GM12878 (cell line): ENCODE measurements around the gene TSHZ1. TPM values are rescaled to one million over a fixed set of nuclear protein-coding genes. Genes with fewer than 3 reads are reported as not detected.

Experiments
- ATAC-seq: fragments of 200-7000 bp; cut with Tn5 transposase; 3 replicates; pipeline ENCODE4 v1.9.1; 2020; ENCODE audit warnings: mild to moderate bottlenecking, moderate library complexity
- BruUV-seq: library from RNA; stranded (reverse); fragments of 400-500 nt; replicated peaks from 2 replicates; lab custom pipeline; 2021; lab: Mats Ljungman, UMichigan
- CTCF ChIA-PET: fragments of 300-600 bp; sonication (Branson Sonifier 250); formaldehyde crosslinking; extraction: SDS; loops from one replicate; lab custom pipeline; 2021; ENCODE audit warnings: inconsistent platforms; lab: Yijun Ruan, JAX
- POLR2A ChIA-PET: fragments of 350-600 bp; formaldehyde crosslinking; extraction: SDS; loops from one replicate; lab custom pipeline; 2021; ENCODE audit warnings: inconsistent platforms; lab: Charles Lee
- RAD21 ChIA-PET: fragments of 300-600 bp; sonication (Branson Sonifier 250); formaldehyde crosslinking; loops from one replicate; lab custom pipeline; 2023; ENCODE audit warnings: antibody characterized with exemption; ENCODE audit not compliant: unreplicated experiment; lab: Charles Lee
- SMC1A ChIA-PET: fragments of 300-600 bp; sonication (Branson Sonifier 250); formaldehyde crosslinking; loops from one replicate; lab custom pipeline; 2023; ENCODE audit not compliant: unreplicated experiment, uncharacterized antibody; lab: Charles Lee
- DNase-seq: peaks from one replicate; pipeline ENCODE4 v3.0.0-alpha.2; 2011; ENCODE audit warnings: low read depth, low spot score
- FAIRE-seq: peaks from 3 replicates; lab custom pipeline; 2011; peaks lifted over from hg19 to GRCh38; lab: Jason Lieb, UNC
- H2AFZ ChIP-seq: 2 replicates; pipeline ENCODE4 v1.6.0; 2011; ENCODE audit warnings: low read depth, low read length, control low read depth; ENCODE audit not compliant: control insufficient read depth
- H3K27ac ChIP-seq: 2 replicates; pipeline ENCODE4 v1.5.1; 2011; ENCODE audit warnings: control low read depth; ENCODE audit not compliant: control insufficient read depth, insufficient read depth
- H3K27me3 ChIP-seq, 2 experiments: replicated peaks in 1 of 2; 2 replicates each; pipeline versions ENCODE4 v1.6.0 to v1.6.1; 2011; ENCODE audit warnings: low read length in 1 of 2; ENCODE audit not compliant: control insufficient read depth in 2 of 2, insufficient read depth in 2 of 2
- H3K36me3 ChIP-seq, 2 experiments: 2 replicates each; pipeline ENCODE4 v1.5.1; 2011; ENCODE audit warnings: low read length in 1 of 2; ENCODE audit not compliant: control insufficient read depth in 2 of 2, insufficient read depth in 2 of 2
- H3K4me1 ChIP-seq: 2 replicates; pipeline ENCODE4 v1.6.1; 2011; ENCODE audit warnings: mild to moderate bottlenecking, low read length, moderate library complexity, mixed read lengths; ENCODE audit not compliant: control insufficient read depth, insufficient read depth
- H3K4me2 ChIP-seq: 2 replicates; pipeline ENCODE4 v1.6.0; 2011; ENCODE audit warnings: control low read depth; ENCODE audit not compliant: control insufficient read depth, insufficient read depth
- H3K4me3 ChIP-seq: fragments of 200-600 bp; sonication (generic); 2 replicates; pipeline ENCODE4 v1.5.1; 2016
- H3K79me2 ChIP-seq: 2 replicates; pipeline ENCODE4 v1.6.0; 2011; ENCODE audit warnings: low read length; ENCODE audit not compliant: control insufficient read depth, insufficient read depth
- H3K9ac ChIP-seq: 2 replicates; pipeline ENCODE4 v1.8.0; 2011; ENCODE audit warnings: low read length, control low read depth, mixed read lengths; ENCODE audit not compliant: control insufficient read depth, insufficient read depth
- H3K9me3 ChIP-seq: replicated peaks from 3 replicates; pipeline ENCODE4 v1.5.1; 2011; ENCODE audit warnings: mild to moderate bottlenecking, low read length; ENCODE audit not compliant: control insufficient read depth, insufficient read depth
- H4K20me1 ChIP-seq: 2 replicates; pipeline ENCODE4 v1.6.0; 2011; ENCODE audit not compliant: control insufficient read depth, insufficient read depth
- FOS ChIP-seq: IDR thresholded peaks from 3 replicates; pipeline ENCODE4 v1.6.1; 2011; ENCODE audit warnings: borderline replicate concordance; ENCODE audit not compliant: insufficient read length; ENCODE audit errors: extremely low read depth
- GABPA ChIP-seq: IDR thresholded peaks from 2 replicates; pipeline ENCODE4 v1.6.1; 2014; ENCODE audit warnings: antibody characterized with exemption, low read depth, mild to moderate bottlenecking, inconsistent platforms
- KDM1A ChIP-seq: fragments of 200-600 bp; sonication (generic); IDR thresholded peaks from 2 replicates; pipeline ENCODE4 v1.6.1; 2016; ENCODE audit warnings: borderline replicate concordance
- MTA3 ChIP-seq: IDR thresholded peaks from 2 replicates; pipeline ENCODE4 v1.6.1; 2012; ENCODE audit warnings: low read length, inconsistent platforms, borderline replicate concordance
- NRF1 ChIP-seq: conservative IDR thresholded peaks from 2 replicates; pipeline ENCODE4 v1.6.1; 2011; ENCODE audit warnings: mild to moderate bottlenecking, low read depth, low read length, improper control_type of control experiment
- PBX3 ChIP-seq: IDR thresholded peaks from 2 replicates; pipeline ENCODE4 v1.6.1; 2011; ENCODE audit warnings: mild to moderate bottlenecking, low read depth, low read length, moderate library complexity; ENCODE audit not compliant: insufficient replicate concordance
- PKNOX1 ChIP-seq: fragments of 450-650 bp; IDR thresholded peaks from 2 replicates; pipeline ENCODE4 v1.6.1; 2016; ENCODE audit warnings: mild to moderate bottlenecking
- POLR2AphosphoS5 ChIP-seq: IDR thresholded peaks from 2 replicates; pipeline ENCODE4 v1.6.1; 2011; ENCODE audit warnings: mild to moderate bottlenecking, low read length, inconsistent platforms
- SMAD5 ChIP-seq: IDR thresholded peaks from 2 replicates; pipeline ENCODE4 v1.6.1; 2016; ENCODE audit warnings: antibody characterized with exemption, low read depth
- TCF3 ChIP-seq: IDR thresholded peaks from 2 replicates; pipeline ENCODE4 v1.6.1; 2012; ENCODE audit warnings: low read depth, mild to moderate bottlenecking, low read length, borderline replicate concordance; ENCODE audit not compliant: insufficient read depth
- ZBTB11 ChIP-seq: fragments of 450-650 bp; formaldehyde crosslinking; IDR thresholded peaks from 2 replicates; pipeline ENCODE4 v1.5.0; 2022; ENCODE audit warnings: mild to moderate bottlenecking, missing genetic modification characterization
- WGBS: methylation state at CpG from one replicate; pipeline ENCODE4 v1.1.6; 2016; ENCODE audit warnings: low lambda C conversion rate; ENCODE audit not compliant: insufficient replicate concordance, insufficient coverage; ENCODE audit errors: missing lambda C conversion rate; 5-methylcytosine and 5-hydroxymethylcytosine counted together
- in situ Hi-C: fragments of 300-500 bp; cut with MboI; formaldehyde crosslinking; loops from 9 replicates; pipeline ENCODE4 v1.14.3; 2018; ENCODE audit warnings: mixed read lengths
- intact Hi-C: fragments of 100-400 bp; cut with micrococcal nuclease; formaldehyde crosslinking; loops from one replicate; pipeline ENCODE4 v1.14.2; 2022; ENCODE audit not compliant: unreplicated experiment
- polyA plus RNA-seq, 11 experiments: library from polyadenylated mRNA; depleted of rRNA in 4 of 11; unstranded in 6 of 11; stranded (reverse) in 5 of 11; fragments of >200 nt; fragmentation: Nextera tagmentation in 4 of 11; fragmentation: Illumina TruSeq in 1 of 11; extraction: Ambion mirVana in 4 of 11; extraction: Trizol in 1 of 11; gene quantifications; 1 replicate in 1 of 11; 2 replicates in 10 of 11; pipeline versions ENCODE4 v1.2.1 to v1.2.3, GENCODE V29; 2011 to 2016; ENCODE audit warnings: inconsistent platforms in 2 of 11, missing spikeins in 2 of 11, low read depth in 1 of 11
- total RNA-seq, 4 experiments: library from RNA; depleted of rRNA in 3 of 4; stranded (reverse); fragments of >200 nt in 3 of 4; fragmentation: Illumina TruSeq in 1 of 4; extraction: Trizol in 1 of 4; gene quantifications; 2 replicates each; pipeline versions ENCODE4 v1.2.1 to v1.2.3, GENCODE V29; 2013 to 2021

TSHZ1 gene
- total and polyA plus RNA-seq, 10 of the 15 experiments (the other 5 are each of a cell fraction or from before 2014, with no cell fraction given), result 2.2 to 15.2 (median 5.1) TPM

GRCh38 chr18:75283731-75284130 is 73.1 kb downstream of the TSHZ1 start (continued):
- no peak for TF ChIP-seq PBX3
- no peak for TF ChIP-seq MTA3
- TF ChIP-seq FOS, result no peak
- no peak for TF ChIP-seq SMAD5
- TF ChIP-seq TCF3, result no peak
- no peak for TF ChIP-seq PKNOX1

- TF ChIP-seq KDM1A, result no peak
- TF ChIP-seq ZBTB11 (CRISPR knock-in tag), result no peak
- TF ChIP-seq GABPA, result no peak
- TF ChIP-seq POLR2AphosphoS5, result no peak
- no peak for TF ChIP-seq NRF1
- SMC1A ChIA-PET, result no interaction called here
- WGBS, result 95% methylated on average over 16 of the region's 16 CpGs
- no peak for DNase-seq
- RAD21 ChIA-PET, result no interaction called here
- no peak overlapping the region for H3K9ac ChIP-seq
- H3K4me1 ChIP-seq, result no peaks in the 10 kb centered on the region
- no peak for ATAC-seq
- H4K20me1 ChIP-seq, result no peaks in the 10 kb centered on the region
- no peaks in the 10 kb centered on the region for H3K79me2 ChIP-seq
- H2AFZ ChIP-seq, result no peak overlapping the region
- no peaks in the 10 kb centered on the region; the same call in 2 of the 3 replicates for H3K9me3 ChIP-seq
- H3K4me3 ChIP-seq, result no peak overlapping the region
- in situ Hi-C loops (no loop called here), intact Hi-C loops (no loop called here)
- H3K27me3 ChIP-seq, result no peaks in the 10 kb centered on the region
- no peak overlapping the region for H3K27ac ChIP-seq
- POLR2A ChIA-PET, result no interaction called here
- H3K36me3 ChIP-seq, result peaks cover 3 to 13% of the 10 kb centered on the region in 2 experiments; a peak in 3 of 4 replicates
- H3K4me2 ChIP-seq, result no peak overlapping the region
- no peak for FAIRE-seq
- CTCF ChIA-PET, result no interaction called here
- BruUV-seq, result no TSS peak
Observed at GRCh38 chr18:75284566-75284965, 74.0 kb downstream of the TSHZ1 start.
